PC-9 (cell line): ENCODE results near the gene SLX4IP.

Experiments
- CTCF ChIP-seq: fragments of 200-600 bp; sonication (generic); conservative IDR thresholded peaks from 2 replicates; pipeline ENCODE4 v1.6.1; 2017; ENCODE audit warnings: mixed run types, antibody characterized with exemption, mild to moderate bottlenecking, moderate library complexity
- EZH2 ChIP-seq: fragments of 200-600 bp; sonication (generic); IDR thresholded peaks from 2 replicates; pipeline ENCODE4 v1.8.0; 2017; ENCODE audit warnings: antibody characterized with exemption, low read depth

GRCh38 chr20:10492844-10493243 is 57.7 kb downstream of the SLX4IP start:
- TF ChIP-seq CTCF = no peak
- TF ChIP-seq EZH2 = no peak
